Panc1 (cell line): Measurements from ENCODE around the gene INPP5A. TPM values are rescaled to one million over a fixed set of nuclear protein-coding genes. Genes with fewer than 3 reads are reported as not detected.
"Not testable (repeated sequence)": the region's sequence is repeated elsewhere in the genome, so short reads cannot be mapped to it uniquely, and the experiment has no call there.

Experiments
- ATAC-seq: fragments of 200-7000 bp; cut with Tn5 transposase; 2 replicates; pipeline ENCODE4 v1.9.1; 2020; ENCODE audit warnings: mild to moderate bottlenecking, moderate library complexity
- BruUV-seq: library from RNA; stranded (reverse); fragments of 400-500 nt; replicated peaks from 2 replicates; lab custom pipeline; 2021; lab: Mats Ljungman, UMichigan
- CTCF ChIA-PET: fragments of 300-600 bp; sonication (Branson Sonifier 250); formaldehyde crosslinking; loops from one replicate; lab custom pipeline; 2022; ENCODE audit warnings: antibody characterized with exemption; lab: Charles Lee
- POLR2A ChIA-PET: fragments of 300-600 bp; sonication (Branson Sonifier 250); formaldehyde crosslinking; loops from one replicate; lab custom pipeline; 2022; ENCODE audit warnings: antibody characterized with exemption; lab: Charles Lee
- DNase-seq: peaks from one replicate; pipeline ENCODE4 v3.0.0-alpha.2; 2010; ENCODE audit warnings: low read depth, low spot score
- H3K27ac ChIP-seq: 2 replicates; pipeline ENCODE4 v1.5.1; 2011; ENCODE audit warnings: mild to moderate bottlenecking, low read length, inconsistent platforms
- H3K27me3 ChIP-seq: fragments of 200-500 bp; sonication (Bioruptor generic); 2 replicates; pipeline ENCODE4 v1.6.0; 2014; ENCODE audit warnings: low read length, inconsistent platforms; ENCODE audit not compliant: control insufficient read depth, insufficient read depth
- H3K36me3 ChIP-seq: fragments of 200-500 bp; sonication (Bioruptor generic); 2 replicates; pipeline ENCODE4 v1.5.1; 2014; ENCODE audit warnings: inconsistent platforms, mild to moderate bottlenecking, low read length, moderate library complexity; ENCODE audit not compliant: control insufficient read depth, insufficient read depth
- H3K4me1 ChIP-seq: 2 replicates; pipeline ENCODE4 v1.5.1; 2011; ENCODE audit warnings: inconsistent platforms, mild to moderate bottlenecking, low read length, moderate library complexity; ENCODE audit not compliant: control insufficient read depth, insufficient read depth
- H3K4me3 ChIP-seq, 2 experiments: 2 replicates each; pipeline ENCODE4 v1.5.1; 2011 to 2012; ENCODE audit warnings: low read depth in 2 of 2, low read length in 2 of 2, mild to moderate bottlenecking in 2 of 2, inconsistent platforms in 1 of 2, moderate library complexity in 1 of 2
- H3K9me3 ChIP-seq: fragments of 200-500 bp; sonication (Bioruptor generic); 2 replicates; pipeline ENCODE4 v1.5.1; 2014; ENCODE audit warnings: low read depth, mild to moderate bottlenecking, inconsistent platforms, low read length, moderate library complexity; ENCODE audit not compliant: control insufficient read depth, insufficient read depth
- POLR2AphosphoS5 ChIP-seq: IDR thresholded peaks from 2 replicates; pipeline ENCODE4 v1.6.1; 2012; ENCODE audit warnings: mild to moderate bottlenecking, low read depth, low read length, moderate library complexity
- SIN3A ChIP-seq: IDR thresholded peaks from 2 replicates; pipeline ENCODE4 v1.6.1; 2012; ENCODE audit warnings: low read depth, mild to moderate bottlenecking, low read length, moderate library complexity, borderline replicate concordance; ENCODE audit not compliant: insufficient read depth
- TCF7L2 ChIP-seq: IDR thresholded peaks from 2 replicates; pipeline ENCODE4 v1.6.1; 2011; ENCODE audit warnings: mild to moderate bottlenecking, low read depth, low read length, inconsistent platforms
- in situ Hi-C: cut with HindIII; loops from 2 replicates; pipeline ENCODE4 v1.10.0; 2016; ENCODE audit warnings: low sequenced_read_pairs, low pct_unique_long_range_greater_than_20kb
- intact Hi-C: fragments of 100-400 bp; cut with micrococcal nuclease; formaldehyde crosslinking; loops from one replicate; pipeline ENCODE4 v1.10.0; 2022; ENCODE audit not compliant: unreplicated experiment
- total RNA-seq: library from RNA; stranded (reverse); gene quantifications from one replicate; pipeline ENCODE4 v1.2.1, GENCODE V29; 2021; ENCODE audit not compliant: unreplicated experiment
- TF ChIP-seq, protein P1 (sequence below), 2 experiments: IDR thresholded peaks; 2 replicates each; pipeline ENCODE4 v1.6.1; 2011 to 2012; ENCODE audit warnings: low read depth in 2 of 2, control low read depth in 1 of 2, low read length in 1 of 2, mild to moderate bottlenecking in 1 of 2, moderate library complexity in 1 of 2; ENCODE audit not compliant: insufficient read depth in 1 of 2
- TF ChIP-seq, protein P2 (sequence below): fragments of 450-650 bp; IDR thresholded peaks from 2 replicates; pipeline ENCODE4 v1.5.1; 2017; ENCODE audit warnings: mild to moderate bottlenecking

Gene INPP5A
- total RNA-seq, 1 experiment from 2014 or later: 60.0 TPM

DNA sequence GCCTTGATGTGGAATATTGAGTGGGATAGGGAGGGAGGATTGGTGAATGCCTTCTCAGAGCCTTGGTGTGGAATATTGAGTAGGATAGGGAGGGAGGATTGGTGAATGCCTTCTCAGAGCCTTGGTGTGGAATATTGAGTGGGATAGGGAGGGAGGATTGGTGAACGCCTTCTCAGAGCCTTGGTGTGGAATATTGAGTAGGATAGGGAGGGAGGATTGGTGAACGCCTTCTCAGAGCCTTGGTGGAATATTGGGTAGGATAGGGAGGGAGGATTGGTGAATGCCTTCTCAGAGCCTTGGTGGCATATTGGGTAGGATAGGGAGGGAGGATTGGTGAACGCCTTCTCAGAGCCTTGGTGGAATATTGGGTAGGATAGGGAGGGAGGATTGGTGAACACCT is 16.0 kb downstream of the INPP5A start:
- H3K4me3 ChIP-seq, H3K36me3 ChIP-seq, BruUV-seq, intact Hi-C loops, H3K27ac ChIP-seq, DNase-seq, ATAC-seq, H3K27me3 ChIP-seq, H3K9me3 ChIP-seq, POLR2A ChIA-PET, in situ Hi-C loops, CTCF ChIA-PET: not testable (repeated sequence)
- peaks cover 21% of the 10 kb centered on the region for H3K4me1 ChIP-seq

DNA sequence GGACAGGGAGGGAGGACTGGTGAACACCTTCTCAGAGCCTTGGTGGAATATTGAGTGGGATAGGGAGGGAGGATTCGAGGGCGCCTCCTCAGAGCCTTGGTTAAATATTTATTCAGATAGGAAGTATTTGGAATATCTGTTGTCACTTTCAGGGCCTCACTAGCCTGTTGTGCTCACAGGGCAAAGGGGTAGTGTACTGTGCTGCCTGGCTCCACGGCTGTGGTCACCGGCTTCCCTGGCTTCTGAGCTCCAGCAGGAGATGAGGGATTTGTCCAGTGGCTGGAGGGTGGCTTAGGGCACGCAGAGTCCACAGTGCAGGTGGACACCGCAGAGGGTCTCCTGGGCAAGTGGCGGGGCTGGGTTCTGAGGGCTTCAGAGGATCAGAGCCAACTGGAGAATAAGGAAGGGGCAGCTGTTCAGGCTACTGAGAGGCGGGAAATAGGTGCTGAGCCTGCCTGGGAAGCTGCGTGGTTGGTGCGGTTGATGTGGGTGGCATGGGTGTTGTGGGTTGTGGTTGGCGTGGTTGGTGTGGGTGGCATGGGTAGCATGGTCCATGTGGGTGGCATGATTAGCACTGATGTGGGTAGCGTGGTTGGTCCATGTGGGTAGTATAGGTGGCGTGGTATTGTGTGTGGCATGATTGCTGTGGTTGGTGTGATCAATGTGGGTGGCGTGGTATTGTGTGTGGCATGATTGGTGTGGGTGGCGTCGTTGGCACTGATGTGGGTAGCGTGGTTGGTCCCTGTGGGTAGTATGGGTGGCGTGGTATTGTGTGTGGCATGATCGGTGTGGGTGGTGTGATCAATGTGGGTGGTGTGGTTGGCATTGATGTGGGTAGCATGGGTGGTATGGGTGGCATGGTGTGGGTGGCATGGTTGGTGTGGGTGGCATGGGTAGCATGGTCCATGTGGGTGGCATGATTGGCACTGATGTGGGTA is 16.7 kb downstream of the INPP5A start:
- no peak for ATAC-seq
- POLR2A ChIA-PET: no interaction called here
- intact Hi-C loops: no loop called here

DNA sequence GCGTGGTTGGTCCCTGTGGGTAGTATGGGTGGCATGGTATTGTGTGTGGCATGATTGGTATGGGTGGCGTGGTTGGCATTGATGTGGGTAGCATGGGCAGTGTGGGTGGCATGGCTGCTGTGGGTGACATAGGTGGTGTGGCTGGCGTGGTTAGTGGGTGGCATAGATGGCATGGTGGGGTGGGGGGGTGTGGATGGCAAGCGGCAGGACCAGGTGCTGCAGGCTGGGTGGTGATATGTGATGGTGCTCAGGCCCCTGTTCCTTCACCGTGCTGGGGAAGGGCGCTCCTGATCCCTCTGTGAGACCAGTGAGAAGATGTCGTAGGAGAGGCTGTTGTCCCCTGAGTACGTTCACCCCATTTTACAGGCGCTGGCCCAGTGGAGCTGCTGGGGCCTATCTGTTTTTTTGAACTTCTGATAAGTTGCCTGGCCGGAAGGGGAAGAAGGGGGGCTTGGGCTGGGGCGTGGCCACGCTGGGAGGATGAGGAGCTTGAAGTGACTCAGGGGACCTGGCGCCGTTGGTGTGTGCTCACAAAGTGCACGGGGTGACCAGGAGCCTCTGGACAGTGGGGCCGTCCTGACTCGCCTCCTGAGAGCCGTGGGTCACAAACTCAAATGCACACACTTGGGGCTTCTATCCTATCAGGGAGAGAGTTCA is 17.5 kb downstream of the INPP5A start:
- TF ChIP-seq, protein P1, sequence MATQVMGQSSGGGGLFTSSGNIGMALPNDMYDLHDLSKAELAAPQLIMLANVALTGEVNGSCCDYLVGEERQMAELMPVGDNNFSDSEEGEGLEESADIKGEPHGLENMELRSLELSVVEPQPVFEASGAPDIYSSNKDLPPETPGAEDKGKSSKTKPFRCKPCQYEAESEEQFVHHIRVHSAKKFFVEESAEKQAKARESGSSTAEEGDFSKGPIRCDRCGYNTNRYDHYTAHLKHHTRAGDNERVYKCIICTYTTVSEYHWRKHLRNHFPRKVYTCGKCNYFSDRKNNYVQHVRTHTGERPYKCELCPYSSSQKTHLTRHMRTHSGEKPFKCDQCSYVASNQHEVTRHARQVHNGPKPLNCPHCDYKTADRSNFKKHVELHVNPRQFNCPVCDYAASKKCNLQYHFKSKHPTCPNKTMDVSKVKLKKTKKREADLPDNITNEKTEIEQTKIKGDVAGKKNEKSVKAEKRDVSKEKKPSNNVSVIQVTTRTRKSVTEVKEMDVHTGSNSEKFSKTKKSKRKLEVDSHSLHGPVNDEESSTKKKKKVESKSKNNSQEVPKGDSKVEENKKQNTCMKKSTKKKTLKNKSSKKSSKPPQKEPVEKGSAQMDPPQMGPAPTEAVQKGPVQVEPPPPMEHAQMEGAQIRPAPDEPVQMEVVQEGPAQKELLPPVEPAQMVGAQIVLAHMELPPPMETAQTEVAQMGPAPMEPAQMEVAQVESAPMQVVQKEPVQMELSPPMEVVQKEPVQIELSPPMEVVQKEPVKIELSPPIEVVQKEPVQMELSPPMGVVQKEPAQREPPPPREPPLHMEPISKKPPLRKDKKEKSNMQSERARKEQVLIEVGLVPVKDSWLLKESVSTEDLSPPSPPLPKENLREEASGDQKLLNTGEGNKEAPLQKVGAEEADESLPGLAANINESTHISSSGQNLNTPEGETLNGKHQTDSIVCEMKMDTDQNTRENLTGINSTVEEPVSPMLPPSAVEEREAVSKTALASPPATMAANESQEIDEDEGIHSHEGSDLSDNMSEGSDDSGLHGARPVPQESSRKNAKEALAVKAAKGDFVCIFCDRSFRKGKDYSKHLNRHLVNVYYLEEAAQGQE (IDR thresholded peaks at IDR 0.05; ENCODE audit: insufficient read depth in 1 of 2, low read depth in 2 of 2, low read length in 1 of 2): no peak
- TF ChIP-seq SIN3A (no peak), TCF7L2 (no peak), POLR2AphosphoS5 (no peak)
- TF ChIP-seq, protein P2, sequence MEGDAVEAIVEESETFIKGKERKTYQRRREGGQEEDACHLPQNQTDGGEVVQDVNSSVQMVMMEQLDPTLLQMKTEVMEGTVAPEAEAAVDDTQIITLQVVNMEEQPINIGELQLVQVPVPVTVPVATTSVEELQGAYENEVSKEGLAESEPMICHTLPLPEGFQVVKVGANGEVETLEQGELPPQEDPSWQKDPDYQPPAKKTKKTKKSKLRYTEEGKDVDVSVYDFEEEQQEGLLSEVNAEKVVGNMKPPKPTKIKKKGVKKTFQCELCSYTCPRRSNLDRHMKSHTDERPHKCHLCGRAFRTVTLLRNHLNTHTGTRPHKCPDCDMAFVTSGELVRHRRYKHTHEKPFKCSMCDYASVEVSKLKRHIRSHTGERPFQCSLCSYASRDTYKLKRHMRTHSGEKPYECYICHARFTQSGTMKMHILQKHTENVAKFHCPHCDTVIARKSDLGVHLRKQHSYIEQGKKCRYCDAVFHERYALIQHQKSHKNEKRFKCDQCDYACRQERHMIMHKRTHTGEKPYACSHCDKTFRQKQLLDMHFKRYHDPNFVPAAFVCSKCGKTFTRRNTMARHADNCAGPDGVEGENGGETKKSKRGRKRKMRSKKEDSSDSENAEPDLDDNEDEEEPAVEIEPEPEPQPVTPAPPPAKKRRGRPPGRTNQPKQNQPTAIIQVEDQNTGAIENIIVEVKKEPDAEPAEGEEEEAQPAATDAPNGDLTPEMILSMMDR: no peak
- Histone ChIP-seq H3K4me1 (peaks cover 18% of the 10 kb centered on the region), H3K36me3 (no peaks in the 10 kb centered on the region), H3K4me3 (no peak overlapping the region), H3K9me3 (no peaks in the 10 kb centered on the region), H3K27ac (no peak overlapping the region), H3K27me3 (no peaks in the 10 kb centered on the region)
- in situ Hi-C loops (no loop called here), intact Hi-C loops (no loop called here)
- CTCF ChIA-PET: no interaction called here
- ATAC-seq (no peak), DNase-seq (no peak)
- POLR2A ChIA-PET: no interaction called here
- TSS peak; percentile 37 for BruUV-seq

More for the DNA sequence above, 16.7 kb downstream of the INPP5A start:
- TF ChIP-seq POLR2AphosphoS5: no peak
- TF ChIP-seq, protein P1 (IDR thresholded peaks at IDR 0.05; ENCODE audit: insufficient read depth in 1 of 2, low read depth in 2 of 2, low read length in 1 of 2): no peak
- in situ Hi-C loops: no loop called here
- no peaks in the 10 kb centered on the region for H3K36me3 ChIP-seq
- H3K27ac ChIP-seq: no peak overlapping the region
- CTCF ChIA-PET: no interaction called here
- H3K9me3 ChIP-seq: no peaks in the 10 kb centered on the region
- H3K4me1 ChIP-seq: peaks cover 21% of the 10 kb centered on the region
- BruUV-seq: no TSS peak
- H3K4me3 ChIP-seq: no peak overlapping the region
- no peaks in the 10 kb centered on the region for H3K27me3 ChIP-seq
- DNase-seq: no peak
